Endodermal cell (in vitro differentiated cells): Measurements from ENCODE around the gene TNFRSF21. TPM values are rescaled to one million over a fixed set of nuclear protein-coding genes. Genes with fewer than 3 reads are reported as not detected.

Experiments used
- DNase-seq: peaks from one replicate; pipeline ENCODE4 v3.0.0-alpha.2; 2017
- H3K27ac ChIP-seq: 2 replicates; pipeline ENCODE4 v1.5.1; 2013; ENCODE audit warnings: mild to moderate bottlenecking, low read depth, low read length, moderate library complexity
- H3K27me3 ChIP-seq: 2 replicates; pipeline ENCODE4 v1.6.1; 2013; ENCODE audit warnings: mild to moderate bottlenecking, low read length, moderate library complexity; ENCODE audit not compliant: insufficient read depth, control insufficient read depth, poor library complexity, severe bottlenecking
- H3K36me3 ChIP-seq: 2 replicates; pipeline ENCODE4 v1.7.0; 2013; ENCODE audit warnings: mild to moderate bottlenecking, low read length, moderate library complexity; ENCODE audit not compliant: control insufficient read depth, insufficient read depth
- H3K4me1 ChIP-seq: one replicate; pipeline ENCODE4 v1.7.0; 2013; ENCODE audit warnings: low read length; ENCODE audit not compliant: control insufficient read depth, insufficient read depth
- H3K4me3 ChIP-seq: 2 replicates; pipeline ENCODE4 v1.5.1; 2013; ENCODE audit warnings: mild to moderate bottlenecking, low read length, moderate library complexity
- H3K9ac ChIP-seq: 2 replicates; pipeline ENCODE4 v1.6.1; 2013; ENCODE audit warnings: mild to moderate bottlenecking, low read length, moderate library complexity; ENCODE audit not compliant: poor library complexity, severe bottlenecking; ENCODE audit errors: extremely low read depth
- H3K9me3 ChIP-seq: 2 replicates; pipeline ENCODE4 v1.6.1; 2013; ENCODE audit warnings: mild to moderate bottlenecking, low read length, moderate library complexity; ENCODE audit not compliant: control insufficient read depth
- H3K27ac Mint-ChIP-seq: 2 replicates; pipeline ENCODE4 v1.8.0; 2020; ENCODE audit warnings: mixed read lengths
- H3K27me3 Mint-ChIP-seq: 2 replicates; pipeline ENCODE4 v1.8.0; 2021; ENCODE audit warnings: mild to moderate bottlenecking, mixed read lengths; ENCODE audit not compliant: insufficient read depth
- H3K36me3 Mint-ChIP-seq: 2 replicates; pipeline ENCODE4 v1.8.0; 2020; ENCODE audit warnings: low read depth, mixed read lengths
- H3K4me1 Mint-ChIP-seq: 2 replicates; pipeline ENCODE4 v1.8.0; 2020; ENCODE audit warnings: mixed read lengths
- H3K4me3 Mint-ChIP-seq: 2 replicates; pipeline ENCODE4 v1.8.0; 2020; ENCODE audit warnings: mild to moderate bottlenecking, moderate library complexity, mixed read lengths
- H3K9me3 Mint-ChIP-seq: 2 replicates; pipeline ENCODE4 v1.8.0; 2020; ENCODE audit warnings: mild to moderate bottlenecking, mixed read lengths
- CTCF ChIP-seq: fragments of 200-600 bp; sonication (generic); conservative IDR thresholded peaks from 2 replicates; pipeline ENCODE4 v1.5.0; 2021; ENCODE audit warnings: antibody characterized with exemption, mild to moderate bottlenecking
- WGBS, 2 experiments: methylation state at CpG; one replicate each; pipeline versions ENCODE4 v1.1.5 to v1.1.7; 2013; ENCODE audit warnings: missing lambda C conversion rate in 2 of 2, mixed read lengths in 1 of 2; ENCODE audit not compliant: insufficient coverage in 1 of 2, insufficient read length in 1 of 2; 5-methylcytosine and 5-hydroxymethylcytosine counted together
- total RNA-seq, 2 donors: library from RNA; stranded (reverse); fragmentation: NEBNext Ultra II Directional in 1 of 2; extraction: Animal tissue kit (Norgen Biotek cat#: 25700) in 1 of 2; gene quantifications; 2 replicates in 1 of 2; 3 replicates in 1 of 2; pipeline ENCODE4 v1.2.1, GENCODE V29; 2021

Gene TNFRSF21
- total RNA-seq, 2 donors from 2014 or later, result 63.3 to 93.2 TPM

- H3K9me3 Mint-ChIP-seq, result no peaks in the 10 kb centered on the region
- no peak overlapping the region for H3K27ac Mint-ChIP-seq
- no peak for DNase-seq
- Histone ChIP-seq H3K27ac (no peak overlapping the region), H3K4me3 (no peak overlapping the region), H3K9me3 (no peaks in the 10 kb centered on the region), H3K36me3 (no peaks in the 10 kb centered on the region), H3K9ac (no peak overlapping the region), H3K27me3 (peaks cover 19% of the 10 kb centered on the region), H3K4me1 (peaks cover under 1% of the 10 kb centered on the region)
- TF ChIP-seq CTCF, result no peak
- H3K36me3 Mint-ChIP-seq, result no peaks in the 10 kb centered on the region
- peaks cover 19% of the 10 kb centered on the region for H3K27me3 Mint-ChIP-seq
- 89% methylated on average over 1 of the region's 1 CpG; no CpG with 5 or more reads in 1 of the 2 experiments for WGBS, 2 experiments
- peaks cover 5% of the 10 kb centered on the region for H3K4me1 Mint-ChIP-seq
- no peak overlapping the region for H3K4me3 Mint-ChIP-seq
Measured at GRCh38 chr6:47344022-47344421, 34.3 kb upstream of the TNFRSF21 start.

DNA sequence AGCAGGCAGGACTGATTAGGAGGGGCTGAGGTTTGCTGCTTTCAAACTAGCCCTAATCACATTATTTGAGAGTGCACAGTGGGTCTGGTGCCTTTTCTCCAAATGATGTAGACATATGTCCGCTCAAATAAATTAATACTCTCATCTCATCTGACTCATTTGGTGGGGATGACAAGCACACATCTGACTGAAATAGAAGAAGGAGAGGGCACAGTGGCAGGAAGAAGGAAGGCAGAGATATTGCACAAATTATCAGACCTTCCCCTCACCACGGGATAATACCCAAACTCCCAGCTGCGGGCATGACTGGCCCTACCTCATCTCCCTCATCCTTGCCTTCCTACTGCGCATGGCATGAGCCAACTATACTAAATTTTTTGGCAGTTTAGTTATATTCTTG, 33.9 kb upstream of the TNFRSF21 start:
- no peak for TF ChIP-seq CTCF
- H3K4me1 ChIP-seq, result peaks cover 5% of the 10 kb centered on the region
- H3K27ac Mint-ChIP-seq, result no peak overlapping the region
- H3K4me3 Mint-ChIP-seq, result no peak overlapping the region
- no peaks in the 10 kb centered on the region for H3K36me3 ChIP-seq
- H3K4me3 ChIP-seq, result no peak overlapping the region
- no peaks in the 10 kb centered on the region for H3K9me3 ChIP-seq
- 83 to 100% methylated on average over 2 to 3 of the region's 4 CpGs for WGBS, 2 experiments
- no peak overlapping the region for H3K27ac ChIP-seq
- no peaks in the 10 kb centered on the region for H3K9me3 Mint-ChIP-seq
- H3K27me3 Mint-ChIP-seq, result peaks cover 19% of the 10 kb centered on the region
- no peaks in the 10 kb centered on the region for H3K36me3 Mint-ChIP-seq
- peaks cover 19% of the 10 kb centered on the region for H3K27me3 ChIP-seq
- no peak for DNase-seq
- H3K9ac ChIP-seq, result no peak overlapping the region
- H3K4me1 Mint-ChIP-seq, result peaks cover 10% of the 10 kb centered on the region

DNA sequence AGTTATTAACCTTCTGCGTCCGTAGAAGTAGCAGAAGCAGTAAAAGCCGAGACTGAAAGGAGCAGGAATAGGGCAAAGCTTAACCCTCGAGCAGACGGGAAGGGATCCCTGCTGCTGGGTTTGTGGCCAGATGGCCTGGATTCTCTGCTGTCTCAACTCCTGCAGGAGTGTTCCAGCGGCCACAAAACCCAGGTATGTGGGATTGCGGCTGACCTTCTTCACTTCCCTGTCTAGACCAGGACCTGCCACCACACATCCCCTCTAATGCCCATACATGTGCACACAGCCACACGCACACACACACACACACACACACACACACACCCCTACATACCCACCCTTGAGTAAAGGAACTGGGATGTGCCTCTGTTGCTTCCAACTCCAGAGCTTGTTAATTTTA, 33.1 kb upstream of the TNFRSF21 start:
- H3K27ac Mint-ChIP-seq, result no peak overlapping the region
- no peaks in the 10 kb centered on the region for H3K9me3 ChIP-seq

More for the DNA sequence above, 33.1 kb upstream of the TNFRSF21 start:
- Mint-ChIP-seq H3K4me3 (no peak overlapping the region), H3K4me1 (peaks cover 11% of the 10 kb centered on the region), H3K36me3 (no peaks in the 10 kb centered on the region), H3K9me3 (no peaks in the 10 kb centered on the region), H3K27me3 (peaks cover 21% of the 10 kb centered on the region)
- H3K4me3 ChIP-seq, result no peak overlapping the region
- H3K27ac ChIP-seq, result no peak overlapping the region
- peaks cover 6% of the 10 kb centered on the region for H3K4me1 ChIP-seq
- H3K27me3 ChIP-seq, result peaks cover 19% of the 10 kb centered on the region
- no peak overlapping the region for H3K9ac ChIP-seq
- DNase-seq, result no peak
- H3K36me3 ChIP-seq, result no peaks in the 10 kb centered on the region
- no peak for TF ChIP-seq CTCF
- WGBS, 2 experiments, result 85 to 91% methylated on average over 2 to 8 of the region's 8 CpGs
